Activated T-cell treated with anti-CD3 and anti-CD28 coated beads, Interleukin-2, amount 50 U/mL, for 4 hours (primary cell): ENCODE data around the gene KRI1. TPM values are rescaled to one million over a fixed set of nuclear protein-coding genes. Genes with fewer than 3 reads are reported as not detected.
A peak's percentile ranks its signal among the peaks of the same experiment; 100 is the strongest.

Source experiments
- ATAC-seq, 2 donors: fragments of 200-7000 bp; cut with Tn5 transposase; one replicate each; pipeline ENCODE4 v1.10.0; 2021
- DNase-seq: peaks from one replicate; pipeline ENCODE4 v3.0.0-alpha.2; 2020
- H3K27me3 Mint-ChIP-seq: one replicate; pipeline ENCODE4 v1.8.0; 2021; ENCODE audit warnings: low read depth, mixed read lengths
- H3K36me3 Mint-ChIP-seq: one replicate; pipeline ENCODE4 v1.8.0; 2022; ENCODE audit warnings: mixed read lengths; ENCODE audit not compliant: insufficient read depth
- H3K4me1 Mint-ChIP-seq: one replicate; pipeline ENCODE4 v1.8.0; 2021; ENCODE audit warnings: low read depth, mixed read lengths
- H3K4me3 Mint-ChIP-seq: one replicate; pipeline ENCODE4 v1.8.0; 2021; ENCODE audit warnings: mild to moderate bottlenecking, moderate library complexity, mixed read lengths
- H3K9me3 Mint-ChIP-seq: one replicate; pipeline ENCODE4 v1.8.0; 2021; ENCODE audit warnings: mixed read lengths
- total RNA-seq, 3 donors: library from RNA; stranded (reverse); gene quantifications; one replicate each; pipeline ENCODE4 v1.2.1, GENCODE V29; 2021

The KRI1 gene
- total RNA-seq, 3 donors from 2014 or later, result 74.2 to 95.4 (median 87.4) TPM

DNA sequence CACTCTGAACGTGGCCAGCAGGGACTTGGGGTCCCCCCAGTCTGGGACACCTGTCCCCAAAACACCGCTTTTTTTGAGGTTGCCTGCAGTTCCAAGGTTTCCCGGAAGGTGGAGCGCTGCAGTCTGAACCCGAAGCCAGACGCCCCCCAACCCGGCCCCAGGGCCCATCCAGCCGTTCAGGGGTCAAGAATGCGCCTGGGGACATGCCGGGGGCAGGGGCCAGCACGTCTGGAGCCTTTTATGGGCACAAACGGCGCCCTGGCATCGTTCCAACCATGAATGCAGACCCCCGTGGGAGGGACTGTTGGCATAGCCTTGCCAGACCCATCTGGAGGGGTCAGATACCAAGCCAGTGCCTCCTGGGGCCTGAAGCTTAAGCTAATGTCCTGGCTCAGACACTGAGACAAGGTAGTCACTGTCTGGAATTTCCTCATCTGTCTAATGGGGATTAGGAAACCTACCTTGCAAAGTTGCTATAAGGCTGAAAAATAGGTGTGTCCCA, 55.5 kb downstream of the KRI1 start:
- Mint-ChIP-seq H3K4me3 (no peak overlapping the region), H3K27me3 (peaks cover 23% of the 10 kb centered on the region), H3K36me3 (no peaks in the 10 kb centered on the region), H3K4me1 (peaks cover 24% of the 10 kb centered on the region), H3K9me3 (no peaks in the 10 kb centered on the region)
- ATAC-seq (no peak), DNase-seq (peak; percentile 59)

DNA sequence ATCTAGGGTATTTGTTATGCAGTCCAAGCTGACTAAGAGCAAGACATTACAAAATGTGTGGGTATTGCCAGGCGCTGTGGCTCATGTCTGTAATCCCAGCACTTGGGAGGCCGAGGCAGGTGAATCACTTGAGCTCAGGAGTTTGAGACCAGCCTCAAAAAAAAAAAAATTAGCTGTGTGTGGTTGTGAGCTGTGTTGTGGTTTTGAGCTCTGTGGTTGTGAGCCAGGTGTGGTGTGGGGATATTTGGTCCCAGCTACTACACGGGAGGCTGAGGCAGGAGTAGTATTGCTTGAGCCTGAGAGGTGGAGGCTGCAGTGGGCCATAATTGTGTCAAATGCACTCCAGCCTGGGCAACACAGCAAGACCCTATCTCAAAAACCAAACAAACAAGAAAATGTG, 57.1 kb downstream of the KRI1 start:
- ATAC-seq (peak; percentile 65 to 79), DNase-seq (no peak)
- Mint-ChIP-seq H3K27me3 (peaks cover 10% of the 10 kb centered on the region), H3K9me3 (no peaks in the 10 kb centered on the region), H3K36me3 (no peaks in the 10 kb centered on the region), H3K4me3 (no peak overlapping the region), H3K4me1 (peaks cover 23% of the 10 kb centered on the region)

DNA sequence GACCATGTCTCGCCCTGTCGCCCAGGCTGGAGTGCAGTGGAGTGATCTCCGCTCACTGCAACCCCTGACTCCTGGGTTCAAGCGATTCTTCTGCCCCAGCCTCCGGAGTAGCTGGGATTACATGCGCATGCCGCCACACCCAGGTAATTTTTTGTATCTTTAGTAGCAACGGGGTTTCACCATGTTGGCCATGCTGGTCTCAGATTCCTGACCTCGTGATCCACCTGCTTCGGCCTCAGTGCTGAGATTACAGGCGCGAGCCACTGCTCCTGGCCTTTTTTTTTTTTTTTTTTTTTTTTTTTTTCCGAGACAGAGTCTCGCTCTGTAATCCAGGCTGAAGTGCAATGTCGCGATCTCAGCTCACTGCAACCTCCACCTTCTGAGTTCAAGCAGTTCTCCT, 57.8 kb downstream of the KRI1 start:
- DNase-seq (no peak), ATAC-seq (no peak)
- Mint-ChIP-seq H3K27me3 (peaks cover 4% of the 10 kb centered on the region), H3K9me3 (no peaks in the 10 kb centered on the region), H3K36me3 (no peaks in the 10 kb centered on the region), H3K4me1 (peaks cover 21% of the 10 kb centered on the region), H3K4me3 (no peak overlapping the region)

DNA sequence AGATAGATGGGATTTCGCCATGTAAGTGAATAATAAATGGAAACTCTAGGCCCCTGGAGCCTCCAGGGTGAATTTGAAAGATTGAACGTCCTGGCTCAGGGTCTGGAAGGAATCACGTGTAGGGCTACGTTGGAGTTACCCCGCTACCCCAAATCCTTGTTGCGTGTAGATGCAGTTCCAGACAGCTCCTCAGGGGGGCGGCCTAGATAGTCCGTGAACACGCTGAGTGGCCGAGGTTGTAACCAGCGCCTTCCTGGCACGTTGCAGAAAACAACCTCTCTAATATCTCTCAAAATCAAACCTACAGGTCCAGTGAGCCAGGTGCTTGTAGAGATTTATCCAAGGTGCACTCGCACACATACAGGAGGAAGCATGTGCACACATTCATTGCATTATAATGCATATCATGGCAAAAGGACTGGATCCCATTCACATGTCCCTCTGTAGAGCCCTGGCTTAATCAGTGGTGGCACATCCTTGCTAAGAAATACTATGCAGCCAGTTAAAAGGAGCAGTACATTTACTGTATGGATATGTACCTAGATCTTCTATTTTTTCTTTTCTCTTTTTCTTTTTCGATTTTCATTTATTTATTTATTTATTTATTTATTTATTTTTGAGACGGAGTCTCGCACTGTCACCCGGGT, 60.1 kb downstream of the KRI1 start:
- no peaks in the 10 kb centered on the region for H3K9me3 Mint-ChIP-seq
- H3K27me3 Mint-ChIP-seq, result no peaks in the 10 kb centered on the region
- H3K4me1 Mint-ChIP-seq, result peaks cover 27% of the 10 kb centered on the region
- peaks cover 2% of the 10 kb centered on the region for H3K36me3 Mint-ChIP-seq
- H3K4me3 Mint-ChIP-seq, result no peak overlapping the region
- DNase-seq, result peak; percentile 82
- ATAC-seq, result peak in 1 of 2 donors; percentile 19

Other genes with a start within 250 kb of the KRI1 start
- gene FDX2, start 250.0 kb downstream of the KRI1 start, total RNA-seq, result 10 to 100 TPM; 32.5 to 43.0 (median 38.3) TPM
- gene RAVER1, start 232.5 kb downstream of the KRI1 start, total RNA-seq, result 100 to 1,000 TPM; 135 to 143 (median 135) TPM
- 10 to 100 TPM; 60.2 to 62.3 (median 62.2) TPM for gene ICAM3, start 226.4 kb downstream of the KRI1 start, total RNA-seq
- gene TYK2, start 185.4 kb downstream of the KRI1 start, total RNA-seq, result 100 to 1,000 TPM; 196 to 226 (median 206) TPM
- 100 to 1,000 TPM; 298 to 311 (median 303) TPM for gene CDC37, start 162.5 kb downstream of the KRI1 start, total RNA-seq
- 1 to 10 TPM; 4.0 to 4.8 (median 4.2) TPM for gene PDE4A, start 145.5 kb downstream of the KRI1 start, total RNA-seq
- 10 to 100 TPM; 89.9 to 98.7 (median 92.9) TPM for gene KEAP1, start 62.7 kb downstream of the KRI1 start, total RNA-seq
- under 1 TPM; 0.15 to 0.27 (median 0.24) TPM for gene S1PR5, start 48.6 kb downstream of the KRI1 start, total RNA-seq
- gene ATG4D, start 22.1 kb downstream of the KRI1 start, total RNA-seq, result 10 to 100 TPM; 36.3 to 47.1 (median 39.9) TPM
- gene CDKN2D, start 3.0 kb upstream of the KRI1 start, total RNA-seq, result 10 to 100 TPM; 15.3 to 19.8 (median 19.7) TPM
- under 1 TPM in 2 of 3 donors, not detected in 1; 0.43 to 0.95 TPM for gene AP1M2, start 21.3 kb upstream of the KRI1 start, total RNA-seq
- gene SLC44A2, start 59.5 kb upstream of the KRI1 start, total RNA-seq, result 10 to 100 TPM; 41.5 to 45.8 (median 44.3) TPM
- gene ILF3, start 88.3 kb upstream of the KRI1 start, total RNA-seq, result 100 to 1,000 TPM; 651 to 686 (median 684) TPM
- gene QTRT1, start 135.4 kb upstream of the KRI1 start, total RNA-seq, result 100 to 1,000 TPM; 117 to 122 (median 120) TPM
- gene DNM2, start 152.1 kb upstream of the KRI1 start, total RNA-seq, result 100 to 1,000 TPM; 152 to 161 (median 158) TPM